Muscle of arm (tissue), 12 donors: Measurements from ENCODE around the gene STYX. TPM values are rescaled to one million over a fixed set of nuclear protein-coding genes. Genes with fewer than 3 reads are reported as not detected.

Experiments
- DNase-seq: peaks from one replicate; pipeline ENCODE4 v3.0.0-alpha.2; 2013
- polyA plus RNA-seq, 12 donors: library from polyadenylated mRNA; unstranded; fragments of 120-200 nt; gene quantifications; one replicate each; pipeline ENCODE4 v1.2.1, GENCODE V29; 2013; ENCODE audit not compliant: insufficient read length in 12 of 12

The STYX gene
- polyA plus RNA-seq, 12 donors = 10.4 to 18.1 (median 16.1) TPM; not detected in 1

DNA sequence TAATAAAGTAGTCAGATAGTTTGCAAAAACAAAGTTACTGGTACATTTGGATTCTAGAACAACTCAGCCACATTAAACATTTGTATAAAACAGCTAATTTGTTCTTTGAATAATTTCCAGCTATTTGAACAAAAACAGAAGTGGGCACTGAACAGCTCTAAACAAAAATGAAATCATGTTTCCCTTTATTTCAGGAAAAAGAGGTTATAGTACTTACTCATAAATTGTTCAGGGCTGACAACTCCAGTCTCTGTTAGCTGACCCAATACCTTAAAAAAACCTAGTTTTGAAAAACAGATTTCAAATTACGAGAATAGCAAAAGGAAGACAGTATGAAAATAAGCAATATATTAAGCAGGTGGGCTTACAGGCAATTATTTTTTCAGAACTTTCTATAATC lies 53.2 kb downstream of the STYX start:
- DNase-seq = no peak

GRCh38 chr14:52786887-52787286 lies 56.9 kb downstream of the STYX start:
- no peak for DNase-seq

DNA sequence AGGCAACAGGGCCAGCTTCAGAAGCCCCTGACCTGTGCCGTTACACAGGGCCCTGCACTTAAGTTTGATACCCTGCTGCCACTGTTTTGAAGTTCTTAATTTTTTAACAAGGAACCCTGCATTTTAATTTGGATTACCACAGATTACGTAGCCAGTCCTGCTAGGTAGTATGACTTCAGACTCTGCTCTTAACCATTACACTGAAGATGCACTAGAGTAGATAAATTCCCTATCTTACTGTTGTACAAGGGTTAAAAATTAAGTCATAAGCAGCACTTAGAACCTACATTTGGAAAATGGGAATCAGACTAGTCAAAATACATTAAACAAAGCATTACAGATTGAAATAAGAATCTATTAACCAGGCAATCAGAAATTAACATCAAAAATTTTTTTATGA lies 59.2 kb downstream of the STYX start:
- no peak for DNase-seq

DNA sequence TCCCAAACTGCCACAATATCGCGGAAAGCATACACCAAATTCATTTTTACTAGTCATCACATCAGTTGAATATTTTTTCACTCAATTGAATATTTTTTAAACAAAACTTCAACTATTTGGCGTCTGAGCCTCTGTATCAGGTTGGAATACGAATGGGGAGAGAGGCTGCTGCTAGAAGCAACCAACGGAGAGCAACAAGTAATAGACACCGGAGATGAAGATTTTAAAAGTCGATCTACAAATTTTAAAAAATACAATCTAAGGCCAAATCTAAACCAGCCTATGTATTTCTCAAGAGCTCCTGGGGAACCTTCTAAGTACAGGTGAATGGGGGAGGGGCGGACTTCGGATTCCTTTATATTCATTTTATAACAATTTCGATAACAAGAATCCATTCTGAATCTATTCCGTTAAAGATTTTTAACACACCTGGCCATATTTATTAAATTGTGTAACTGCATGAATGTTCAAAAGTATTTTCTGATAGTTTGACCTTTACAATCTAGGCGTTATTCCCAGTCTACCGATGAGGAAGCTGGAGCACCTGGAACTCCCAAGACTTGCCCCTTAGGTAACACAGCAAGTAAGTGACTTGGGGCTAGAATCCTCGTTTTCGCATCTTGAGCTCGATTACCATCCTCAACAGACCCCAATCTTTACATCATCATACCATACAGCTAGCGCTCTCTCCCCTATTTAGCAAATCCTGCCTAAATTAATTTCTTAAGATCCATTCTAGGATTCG lies 60.2 kb downstream of the STYX start:
- DNase-seq = no peak

GRCh38 chr14:52790756-52791222 lies 60.8 kb downstream of the STYX start:
- DNase-seq = no peak

GRCh38 chr14:52791223-52792096 lies 61.5 kb downstream of the STYX start, which contains the start of gene GNPNAT1:
GNPNAT1 (minus strand) TSS chr14:52791607; CDS start chr14:52784650, 6,957 bp downstream.
- peak; percentile 71 for DNase-seq

GRCh38 chr14:52792097-52792415 lies 62.1 kb downstream of the STYX start:
- no peak for DNase-seq

DNA sequence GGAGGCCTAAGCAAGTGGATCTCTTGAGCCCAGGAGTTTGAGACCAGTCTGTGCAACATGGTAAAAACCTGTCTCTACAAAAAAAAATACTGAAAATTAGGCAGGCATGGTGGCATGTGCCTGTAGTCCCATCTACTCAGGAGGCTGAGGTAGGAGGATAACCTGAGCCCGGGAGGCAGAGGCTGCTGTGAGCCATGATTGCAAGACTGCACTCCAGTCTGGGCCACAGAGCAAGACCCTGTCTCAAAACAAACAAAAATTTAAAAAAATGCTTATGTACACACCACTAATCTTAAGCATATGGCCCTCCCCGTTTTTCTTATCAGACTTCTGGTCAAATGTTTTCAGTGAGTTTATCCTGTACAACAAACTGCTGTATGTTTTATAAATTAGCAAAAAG lies 63.1 kb downstream of the STYX start:
- DNase-seq = no peak

- DNase-seq = no peak
These were observed 67.7 kb downstream of the STYX start for GRCh38 chr14:52797653-52798052.

- DNase-seq = no peak
These were observed 68.9 kb downstream of the STYX start for GRCh38 chr14:52798826-52799225.

- peak; percentile 54 for DNase-seq
These were observed 71.2 kb downstream of the STYX start for GRCh38 chr14:52801014-52801712.

GRCh38 chr14:52802597-52802996 lies 72.6 kb downstream of the STYX start:
- no peak for DNase-seq

GRCh38 chr14:52806115-52806514 lies 76.1 kb downstream of the STYX start:
- DNase-seq = no peak

DNA sequence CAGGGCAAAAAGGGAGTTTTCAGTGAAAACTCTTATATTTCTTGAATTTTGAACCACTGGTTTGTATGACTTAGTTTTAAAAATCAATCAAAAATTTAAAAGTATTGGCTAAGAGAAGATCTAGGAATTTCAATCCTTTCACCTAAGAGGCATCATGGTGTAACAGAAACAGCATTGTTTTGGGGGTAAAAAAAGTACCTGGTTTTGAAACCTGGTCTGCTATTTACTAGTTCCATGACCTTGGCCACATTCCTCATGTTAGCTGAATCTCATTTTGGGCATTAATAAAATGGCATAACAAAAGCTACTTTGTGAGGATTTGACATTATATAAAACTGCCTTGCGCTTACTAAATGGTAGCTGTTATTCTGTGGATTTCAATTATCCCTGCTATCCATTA lies 78.1 kb downstream of the STYX start:
- no peak for DNase-seq

DNA sequence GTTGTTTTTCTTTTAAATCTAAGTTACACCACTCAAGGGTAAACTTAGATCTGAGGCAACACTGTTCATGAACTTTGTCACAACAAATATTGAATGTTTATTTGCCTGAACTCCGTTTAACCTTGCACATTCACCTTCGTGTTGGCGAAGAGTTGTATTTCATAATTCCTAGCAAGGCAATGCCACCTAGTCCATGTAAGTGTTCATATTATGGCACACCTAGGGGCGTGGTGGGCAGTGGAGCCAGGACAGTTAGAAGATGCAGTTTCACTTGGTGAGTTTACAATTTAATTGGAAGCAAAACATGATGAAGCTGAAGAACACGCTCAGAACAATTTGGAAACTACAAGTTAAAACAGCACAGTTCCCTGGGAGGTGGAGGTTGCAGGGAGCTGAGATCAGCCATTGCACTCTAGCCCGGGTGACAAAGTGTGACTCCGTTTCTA lies 91.9 kb downstream of the STYX start:
- DNase-seq = no peak

DNA sequence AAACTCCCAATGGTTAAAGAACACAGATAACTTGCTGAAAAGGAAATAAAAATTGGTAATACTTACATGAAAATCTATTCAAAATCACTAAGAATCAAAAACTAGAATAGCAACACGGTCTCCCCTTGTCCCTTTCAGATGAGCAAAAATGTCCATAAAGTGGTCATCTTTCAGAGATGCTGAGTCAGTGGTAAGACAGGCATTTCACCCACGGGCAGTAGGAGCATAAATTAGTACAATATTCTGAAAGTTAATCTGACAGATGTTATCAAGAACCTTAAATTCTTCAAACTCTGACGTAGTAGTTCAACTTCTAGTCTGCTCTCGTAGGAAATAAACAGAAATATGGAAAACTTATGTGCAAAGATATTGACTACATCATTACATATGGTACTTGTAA lies 94.5 kb downstream of the STYX start:
- DNase-seq = no peak

Other genes starting within 250 kb of the STYX start
- 1 to 10 TPM in 11 of 12 donors, not detected in 1; 6.3 to 9.7 (median 7.1) TPM for gene TXNDC16, start 177.7 kb upstream of the STYX start, polyA plus RNA-seq
- 1 to 10 TPM in 11 of 12 donors, not detected in 1; 3.6 to 6.1 (median 5.0) TPM for gene GPR137C, start 177.3 kb upstream of the STYX start, polyA plus RNA-seq
- gene ERO1A, start 34.6 kb upstream of the STYX start, polyA plus RNA-seq = 10 to 100 TPM in 11 of 12 donors, not detected in 1; 10.5 to 24.8 (median 19.4) TPM
- gene PSMC6, start 23.0 kb upstream of the STYX start, polyA plus RNA-seq = 100 to 1,000 TPM in 7 of 12 donors, 10 to 100 TPM in 4, not detected in 1; 66.7 to 134 (median 107) TPM
- 10 to 100 TPM in 11 of 12 donors, not detected in 1; 11.6 to 21.2 (median 16.9) TPM for gene GNPNAT1, start 61.4 kb downstream of the STYX start, polyA plus RNA-seq
- gene FERMT2, start 220.9 kb downstream of the STYX start, polyA plus RNA-seq = 100 to 1,000 TPM in 9 of 12 donors, 10 to 100 TPM in 2, not detected in 1; 72.2 to 147 (median 105) TPM